ENCODE results near the gene PCBP3. TPM values are rescaled to one million over a fixed set of nuclear protein-coding genes. Genes with fewer than 3 reads are reported as not detected.

Gene PCBP3
- total RNA-seq, 2 donors from 2014 or later: 11.6 to 16.5 TPM

GRCh38 chr21:45867041-45867666 is 223.6 kb downstream of the PCBP3 start:
- peaks cover under 1% of the 10 kb centered on the region for H3K27me3 Mint-ChIP-seq
- H3K27ac Mint-ChIP-seq: no peak overlapping the region
- no peaks in the 10 kb centered on the region for H3K4me1 Mint-ChIP-seq
- H3K9me3 Mint-ChIP-seq: no peaks in the 10 kb centered on the region
- H3K4me3 Mint-ChIP-seq: no peak overlapping the region
- H3K36me3 Mint-ChIP-seq (ENCODE audit: low read depth): no peaks in the 10 kb centered on the region
- no peak for ATAC-seq (replicated peaks)

GRCh38 chr21:45867671-45868081 is 224.2 kb downstream of the PCBP3 start:
- Mint-ChIP-seq H3K4me3 (no peak overlapping the region), H3K4me1 (no peaks in the 10 kb centered on the region), H3K36me3 (ENCODE audit: low read depth) (no peaks in the 10 kb centered on the region), H3K9me3 (no peaks in the 10 kb centered on the region), H3K27me3 (peaks cover 5% of the 10 kb centered on the region), H3K27ac (no peak overlapping the region)
- no peak for ATAC-seq (replicated peaks)

GRCh38 chr21:45868086-45868485 is 224.6 kb downstream of the PCBP3 start:
- no peaks in the 10 kb centered on the region for H3K9me3 Mint-ChIP-seq
- no peaks in the 10 kb centered on the region for H3K36me3 Mint-ChIP-seq (ENCODE audit: low read depth)
- ATAC-seq (replicated peaks): no peak
- H3K4me3 Mint-ChIP-seq: no peak overlapping the region
- H3K27me3 Mint-ChIP-seq: peaks cover 5% of the 10 kb centered on the region
- no peak overlapping the region for H3K27ac Mint-ChIP-seq
- no peaks in the 10 kb centered on the region for H3K4me1 Mint-ChIP-seq

DNA sequence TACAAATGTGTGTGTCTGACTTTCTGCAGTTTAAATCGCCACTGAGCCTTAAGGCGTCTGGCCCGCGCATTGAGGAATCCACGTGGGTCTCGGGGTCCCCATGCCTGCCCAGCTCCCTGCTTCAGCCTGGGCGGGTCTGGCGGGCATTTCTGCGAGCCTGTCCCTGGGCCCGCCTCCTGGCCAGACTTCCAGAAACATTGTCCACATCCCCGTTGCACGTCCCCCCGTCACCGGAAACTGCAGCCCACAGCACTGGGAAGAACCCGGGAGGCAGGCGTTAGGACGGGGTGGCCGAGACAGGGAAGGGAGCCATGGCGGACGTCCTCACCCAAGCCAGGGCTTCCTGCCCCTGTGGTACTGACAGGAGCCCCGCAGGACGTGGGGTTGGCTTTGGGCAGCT is 225.0 kb downstream of the PCBP3 start:
- Mint-ChIP-seq H3K4me1 (no peaks in the 10 kb centered on the region), H3K27me3 (peaks cover 5% of the 10 kb centered on the region), H3K4me3 (no peak overlapping the region), H3K9me3 (no peaks in the 10 kb centered on the region), H3K27ac (no peak overlapping the region), H3K36me3 (ENCODE audit: low read depth) (no peaks in the 10 kb centered on the region)
- ATAC-seq (replicated peaks): no peak

DNA sequence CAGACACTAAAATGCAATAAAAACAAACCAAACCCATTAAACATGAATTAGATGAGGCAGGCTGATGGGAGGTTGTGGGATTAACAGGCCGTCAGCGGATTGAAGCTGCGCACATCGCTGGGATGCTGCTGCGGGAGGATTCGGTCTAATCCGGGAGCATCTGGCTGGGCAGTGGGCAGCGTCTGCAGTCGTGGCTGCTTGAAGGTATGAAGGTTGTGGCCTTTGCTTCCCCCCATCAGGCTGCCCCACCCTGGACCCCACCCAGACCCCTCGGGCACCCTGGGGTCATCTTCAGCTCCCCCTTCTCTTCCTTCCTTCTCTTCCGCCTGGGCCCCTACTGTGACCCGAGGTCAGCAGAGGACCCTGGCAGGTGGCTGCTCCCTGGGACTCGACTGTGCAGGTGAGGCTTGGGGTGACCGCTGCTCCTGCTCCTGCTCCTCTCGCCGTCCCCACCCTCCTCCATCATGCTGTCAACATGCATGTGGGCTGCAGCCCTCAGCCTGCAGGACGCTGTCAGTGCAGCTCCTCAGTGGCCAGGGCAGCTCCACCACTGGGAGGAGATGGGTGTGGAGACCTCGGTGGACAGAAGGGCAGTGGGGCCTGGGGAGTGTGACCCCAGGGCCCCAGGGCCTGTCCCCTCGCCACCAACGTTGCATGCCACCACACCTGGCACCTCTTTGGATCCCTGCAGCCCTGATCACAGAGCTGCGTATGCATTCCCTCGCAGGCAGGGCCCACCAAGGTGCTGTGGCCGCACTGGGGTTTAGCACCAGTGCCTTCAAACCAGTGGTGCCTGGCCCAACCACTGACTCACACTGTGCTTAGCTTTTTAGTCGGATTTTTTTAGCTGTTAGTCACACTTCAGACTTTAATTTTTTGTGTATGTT is 225.8 kb downstream of the PCBP3 start:
- Mint-ChIP-seq H3K27ac (no peak overlapping the region), H3K4me1 (no peaks in the 10 kb centered on the region), H3K4me3 (no peak overlapping the region), H3K27me3 (peaks cover 5% of the 10 kb centered on the region), H3K36me3 (ENCODE audit: low read depth) (no peaks in the 10 kb centered on the region), H3K9me3 (no peaks in the 10 kb centered on the region)
- no peak for ATAC-seq (replicated peaks)

GRCh38 chr21:45870421-45870820 is 226.9 kb downstream of the PCBP3 start:
- no peaks in the 10 kb centered on the region for H3K36me3 Mint-ChIP-seq (ENCODE audit: low read depth)
- H3K4me3 Mint-ChIP-seq: no peak overlapping the region
- no peaks in the 10 kb centered on the region for H3K9me3 Mint-ChIP-seq
- H3K27ac Mint-ChIP-seq: no peak overlapping the region
- no peaks in the 10 kb centered on the region for H3K4me1 Mint-ChIP-seq
- ATAC-seq (replicated peaks): no peak
- H3K27me3 Mint-ChIP-seq: peaks cover 5% of the 10 kb centered on the region

- H3K36me3 Mint-ChIP-seq (ENCODE audit: low read depth): no peaks in the 10 kb centered on the region
- no peak overlapping the region for H3K27ac Mint-ChIP-seq
- no peaks in the 10 kb centered on the region for H3K9me3 Mint-ChIP-seq
- H3K4me3 Mint-ChIP-seq: no peak overlapping the region
- H3K4me1 Mint-ChIP-seq: no peaks in the 10 kb centered on the region
- ATAC-seq (replicated peaks): no peak
- H3K27me3 Mint-ChIP-seq: peaks cover 5% of the 10 kb centered on the region
These were observed 227.5 kb downstream of the PCBP3 start for GRCh38 chr21:45870851-45871615.

DNA sequence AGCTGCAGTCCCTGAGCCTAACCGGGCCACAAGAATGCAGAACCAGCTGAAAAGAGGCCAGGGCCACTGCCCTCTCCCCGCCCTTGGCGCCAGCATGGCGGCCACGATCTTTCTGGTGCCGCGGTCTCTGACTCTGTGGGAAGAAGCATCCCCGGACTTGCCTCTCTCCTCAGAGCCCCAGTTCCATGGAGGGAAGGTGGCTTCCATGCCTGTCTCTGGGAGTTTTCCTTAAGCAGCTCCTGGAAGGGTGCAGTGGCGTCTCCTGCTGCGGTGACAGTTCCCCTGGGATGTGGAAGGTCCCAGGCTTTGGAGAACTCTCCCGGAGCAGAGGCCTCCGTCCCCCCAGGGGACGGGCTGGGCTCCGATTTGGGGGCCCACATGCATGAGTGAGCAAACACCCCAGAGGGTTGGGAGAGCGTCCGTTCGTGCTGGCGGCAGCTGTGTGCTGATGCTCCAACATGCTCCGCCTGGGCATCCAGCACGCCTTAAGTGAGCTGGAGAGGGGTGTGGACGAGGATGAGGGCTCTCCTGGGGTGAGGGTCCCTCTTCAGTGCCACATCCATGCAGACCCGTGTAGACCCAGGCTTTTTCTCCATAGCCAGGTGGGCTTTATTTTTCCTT is 228.2 kb downstream of the PCBP3 start:
- no peak for ATAC-seq (replicated peaks)
- Mint-ChIP-seq H3K9me3 (no peaks in the 10 kb centered on the region), H3K4me3 (no peak overlapping the region), H3K27me3 (peaks cover 5% of the 10 kb centered on the region), H3K4me1 (no peaks in the 10 kb centered on the region), H3K36me3 (ENCODE audit: low read depth) (no peaks in the 10 kb centered on the region), H3K27ac (no peak overlapping the region)

DNA sequence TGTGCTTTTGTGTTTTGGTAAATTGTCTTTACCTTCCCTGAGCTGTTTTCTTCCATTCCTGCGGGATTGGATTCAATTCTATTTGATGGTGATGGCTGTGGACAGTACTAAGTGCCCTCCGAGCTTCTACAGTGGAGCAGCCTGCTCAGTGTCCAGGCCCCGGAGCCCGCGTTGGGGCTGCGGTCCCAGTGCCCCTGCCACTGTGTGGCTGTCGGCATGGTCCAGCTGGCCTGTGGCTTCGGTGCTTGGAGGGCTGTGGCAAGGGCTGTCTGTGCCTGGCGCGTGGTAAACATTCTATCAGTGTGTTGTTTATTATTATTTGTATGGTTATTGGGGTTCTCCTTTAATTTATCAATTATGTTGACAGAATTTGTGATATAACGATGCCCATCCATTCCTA is 228.9 kb downstream of the PCBP3 start:
- Mint-ChIP-seq H3K4me1 (no peaks in the 10 kb centered on the region), H3K36me3 (ENCODE audit: low read depth) (no peaks in the 10 kb centered on the region), H3K27ac (no peak overlapping the region), H3K27me3 (peaks cover 5% of the 10 kb centered on the region), H3K4me3 (no peak overlapping the region), H3K9me3 (no peaks in the 10 kb centered on the region)
- ATAC-seq (replicated peaks): no peak

DNA sequence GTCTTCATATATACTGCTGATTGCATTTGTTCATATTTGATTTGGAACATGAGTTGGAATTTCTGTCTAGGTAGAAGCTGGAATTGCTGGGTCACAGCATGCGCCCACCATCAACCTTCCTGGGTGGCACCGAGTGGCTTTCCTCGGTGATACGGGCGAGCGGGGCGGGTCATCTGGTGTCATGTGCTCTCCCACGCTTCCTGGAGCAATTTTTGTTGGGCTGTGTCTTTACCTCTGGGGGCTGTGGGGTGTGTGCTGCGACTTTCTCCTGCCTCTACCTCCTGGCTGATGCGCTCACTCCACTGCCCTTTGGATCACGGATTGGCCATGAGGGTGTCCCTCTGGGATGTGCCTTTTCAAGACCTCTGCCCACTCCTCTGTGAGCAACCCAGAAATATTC is 229.4 kb downstream of the PCBP3 start:
- Mint-ChIP-seq H3K36me3 (ENCODE audit: low read depth) (no peaks in the 10 kb centered on the region), H3K27ac (no peak overlapping the region), H3K9me3 (no peaks in the 10 kb centered on the region)

DNA sequence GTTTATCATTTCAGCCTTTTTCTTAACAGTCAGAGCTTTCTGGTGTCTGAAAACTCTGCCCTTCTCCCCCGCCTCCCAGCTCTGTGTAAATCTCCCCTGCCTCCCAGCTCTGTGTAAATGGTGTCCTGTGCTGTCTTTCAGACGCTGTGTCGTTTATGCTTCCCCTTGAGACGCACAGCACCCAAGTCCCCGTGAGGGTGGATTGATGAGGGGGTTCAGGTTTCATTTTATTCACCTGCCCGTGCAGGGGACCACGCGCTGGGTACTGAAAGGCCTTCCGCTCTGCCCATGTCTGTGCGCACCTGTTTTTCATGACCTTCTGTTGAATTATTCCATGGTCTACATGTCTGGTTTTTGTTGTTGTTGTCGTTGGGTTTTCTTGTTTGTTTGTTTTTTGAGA is 229.9 kb downstream of the PCBP3 start:
- ATAC-seq (replicated peaks): no peak
- no peaks in the 10 kb centered on the region for H3K4me1 Mint-ChIP-seq
- H3K9me3 Mint-ChIP-seq: no peaks in the 10 kb centered on the region
- no peak overlapping the region for H3K27ac Mint-ChIP-seq
- no peaks in the 10 kb centered on the region for H3K36me3 Mint-ChIP-seq (ENCODE audit: low read depth)
- peaks cover 5% of the 10 kb centered on the region for H3K27me3 Mint-ChIP-seq
- H3K4me3 Mint-ChIP-seq: no peak overlapping the region

More for the DNA sequence above, 229.4 kb downstream of the PCBP3 start:
- Mint-ChIP-seq H3K4me1 (no peaks in the 10 kb centered on the region), H3K27me3 (peaks cover 5% of the 10 kb centered on the region), H3K4me3 (no peak overlapping the region)
- no peak for ATAC-seq (replicated peaks)

DNA sequence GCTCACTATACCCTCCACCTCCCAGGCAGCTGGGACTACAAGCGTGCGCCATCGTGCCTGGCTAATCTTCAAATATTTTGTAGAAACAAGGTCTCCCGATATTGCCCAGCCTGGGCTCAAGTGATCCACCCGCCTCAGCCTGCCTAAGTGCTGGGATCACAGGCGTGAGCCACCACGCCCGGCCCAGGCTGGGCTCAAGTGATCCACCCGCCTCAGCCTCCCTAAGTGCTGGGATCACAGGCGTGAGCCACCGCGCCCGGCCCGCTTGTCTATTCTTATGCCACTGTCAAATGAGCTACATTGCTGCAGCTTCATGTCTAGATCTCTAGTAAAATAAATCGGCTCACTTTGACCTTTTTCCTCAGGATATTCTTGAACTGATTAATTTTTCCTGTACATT is 230.3 kb downstream of the PCBP3 start:
- Mint-ChIP-seq H3K4me3 (no peak overlapping the region), H3K4me1 (no peaks in the 10 kb centered on the region), H3K27ac (no peak overlapping the region), H3K27me3 (peaks cover 5% of the 10 kb centered on the region), H3K36me3 (ENCODE audit: low read depth) (no peaks in the 10 kb centered on the region), H3K9me3 (no peaks in the 10 kb centered on the region)
- no peak for ATAC-seq (replicated peaks)

- no peak for ATAC-seq (replicated peaks)
- Mint-ChIP-seq H3K4me3 (no peak overlapping the region), H3K4me1 (no peaks in the 10 kb centered on the region)
These were observed 231.3 kb downstream of the PCBP3 start for GRCh38 chr21:45874716-45875415.

DNA sequence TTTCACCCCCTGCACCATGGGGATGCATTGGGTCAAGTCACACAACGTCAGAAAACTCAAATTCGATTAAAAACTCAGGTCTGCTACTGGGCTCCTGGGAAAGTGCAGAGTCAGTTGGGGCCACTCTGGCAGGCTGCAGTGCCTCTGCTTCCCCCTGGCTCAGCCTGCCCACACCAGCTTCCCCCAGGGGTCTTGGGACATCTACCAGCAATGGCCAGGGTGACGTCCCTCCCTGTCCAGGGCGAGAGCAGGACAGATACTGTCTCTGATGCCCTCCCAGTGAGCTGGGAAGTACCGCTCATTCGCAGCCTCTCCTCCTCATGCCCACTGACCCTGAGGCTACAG is 231.9 kb downstream of the PCBP3 start:
- ATAC-seq (replicated peaks): no peak

More at GRCh38 chr21:45874716-45875415, 231.3 kb downstream of the PCBP3 start:
- peaks cover 5% of the 10 kb centered on the region for H3K27me3 Mint-ChIP-seq
- H3K9me3 Mint-ChIP-seq: no peaks in the 10 kb centered on the region
- H3K36me3 Mint-ChIP-seq (ENCODE audit: low read depth): no peaks in the 10 kb centered on the region
- H3K27ac Mint-ChIP-seq: no peak overlapping the region

More for the DNA sequence above, 231.9 kb downstream of the PCBP3 start:
- H3K36me3 Mint-ChIP-seq (ENCODE audit: low read depth): no peaks in the 10 kb centered on the region
- no peaks in the 10 kb centered on the region for H3K9me3 Mint-ChIP-seq
- H3K4me1 Mint-ChIP-seq: peaks cover 2% of the 10 kb centered on the region
- H3K27ac Mint-ChIP-seq: no peak overlapping the region
- H3K27me3 Mint-ChIP-seq: peaks cover 5% of the 10 kb centered on the region
- H3K4me3 Mint-ChIP-seq: no peak overlapping the region
